Small intestine (tissue), 7 donors: Measurements from ENCODE around the gene APOL3. TPM values are rescaled to one million over a fixed set of nuclear protein-coding genes. Genes with fewer than 3 reads are reported as not detected.
"Not testable (repeated sequence)": the region's sequence is repeated elsewhere in the genome, so short reads cannot be mapped to it uniquely, and the experiment has no call there.

Source experiments
- DNase-seq, 2 donors: peaks; one replicate each; pipeline versions ENCODE4 v3.0.0 to v3.0.0-alpha.2; 2013
- FAIRE-seq: peaks from 2 replicates; lab custom pipeline; 2012; peaks lifted over from hg19 to GRCh38; lab: Jason Lieb, UNC
- H3K27ac ChIP-seq, 3 donors: one replicate each; pipeline ENCODE4 v1.5.1; 2013; ENCODE audit warnings: low read length in 2 of 3, mild to moderate bottlenecking in 2 of 3, control low read depth in 1 of 3, inconsistent platforms in 1 of 3, low read depth in 1 of 3, moderate library complexity in 1 of 3
- H3K27me3 ChIP-seq, 3 donors: one replicate each; pipeline ENCODE4 v1.6.1; 2013; ENCODE audit warnings: low read length in 3 of 3, inconsistent platforms in 1 of 3; ENCODE audit not compliant: control insufficient read depth in 3 of 3, insufficient read depth in 3 of 3
- H3K36me3 ChIP-seq, 3 donors: one replicate each; pipeline ENCODE4 v1.6.1; 2013; ENCODE audit warnings: low read length in 3 of 3, inconsistent platforms in 1 of 3, low read depth in 1 of 3, mild to moderate bottlenecking in 1 of 3, moderate library complexity in 1 of 3; ENCODE audit not compliant: control insufficient read depth in 3 of 3, insufficient read depth in 2 of 3
- H3K4me1 ChIP-seq, 3 donors: one replicate each; pipeline ENCODE4 v1.6.1; 2013; ENCODE audit warnings: low read length in 2 of 3, inconsistent platforms in 1 of 3, low read depth in 1 of 3, mild to moderate bottlenecking in 1 of 3, moderate library complexity in 1 of 3; ENCODE audit not compliant: control insufficient read depth in 3 of 3, insufficient read depth in 2 of 3
- H3K4me3 ChIP-seq, 3 donors: one replicate each; pipeline ENCODE4 v1.5.1; 2013; ENCODE audit warnings: low read length in 3 of 3, control low read depth in 1 of 3, inconsistent platforms in 1 of 3, low read depth in 1 of 3, mild to moderate bottlenecking in 1 of 3, moderate library complexity in 1 of 3
- H3K9me3 ChIP-seq, 2 donors: one replicate each; pipeline ENCODE4 v1.6.1; 2013; ENCODE audit warnings: low read depth in 1 of 2, low read length in 1 of 2; ENCODE audit not compliant: control insufficient read depth in 2 of 2, insufficient read depth in 1 of 2
- WGBS, 3 donors: extraction: QIAGEN DNeasy Blood & Tissue Kit; methylation state at CpG; one replicate each; pipeline ENCODE4 v1.1.7; 2013; 5-methylcytosine and 5-hydroxymethylcytosine counted together
- polyA plus RNA-seq, 4 donors: library from polyadenylated mRNA; stranded (reverse) in 3 of 4; unstranded in 1 of 4; fragments of 200-250 nt in 3 of 4; fragments of 120-200 nt in 1 of 4; gene quantifications; one replicate each; pipeline versions ENCODE4 v1.2.1 to v1.2.3, GENCODE V29; 2013
- donor health status: healthy with polysubstance abuse.
- donor health status: control.
- donor health status: control.
- donor health status: Bipolar disorder and iron deficiency.
- donor health status: healthy.

APOL3 gene
- polyA plus RNA-seq, 4 donors: 9.3 to 44.7 (median 18.0) TPM

GRCh38 chr22:36090772-36091171, 69.8 kb downstream of the APOL3 start:
- H3K27ac ChIP-seq, H3K36me3 ChIP-seq, DNase-seq, H3K4me1 ChIP-seq, H3K4me3 ChIP-seq, H3K9me3 ChIP-seq, H3K27me3 ChIP-seq, FAIRE-seq: not testable (repeated sequence)
- WGBS, 3 donors: 69 to 77% (median 77%) methylated on average over 1 of the region's 3 CpGs

Other genes starting within 250 kb of the APOL3 start
- gene RBFOX2, start 131.9 kb downstream of the APOL3 start, polyA plus RNA-seq: 10 to 100 TPM; 12.3 to 43.1 (median 23.8) TPM
- 10 to 100 TPM in 2 of 4 donors, 1 to 10 TPM in 2; 6.6 to 12.8 (median 9.6) TPM for gene APOL4, start 41.1 kb upstream of the APOL3 start, polyA plus RNA-seq
- gene APOL2, start 78.8 kb upstream of the APOL3 start, polyA plus RNA-seq: 10 to 100 TPM; 19.0 to 68.4 (median 30.1) TPM
- 10 to 100 TPM in 1 of 4 donors, 1 to 10 TPM in 3; 7.7 to 32.2 (median 8.5) TPM for gene APOL1, start 92.4 kb upstream of the APOL3 start, polyA plus RNA-seq
- gene MYH9, start 227.2 kb upstream of the APOL3 start, polyA plus RNA-seq: 100 to 1,000 TPM in 3 of 4 donors, 10 to 100 TPM in 1; 95.4 to 188 (median 143) TPM